Smooth muscle cell (in vitro differentiated cells): ENCODE measurements around the gene CD2BP2. TPM values are rescaled to one million over a fixed set of nuclear protein-coding genes. Genes with fewer than 3 reads are reported as not detected.

Experiments used
- DNase-seq: peaks from one replicate; lab custom pipeline; 2025; ENCODE audit not compliant: unreplicated experiment; lab: John Stamatoyannopoulos, UW
- H2AFZ ChIP-seq: fragments of 200-600 bp; sonication (generic); 2 replicates; pipeline ENCODE4 v1.6.0; 2016; ENCODE audit warnings: antibody characterized with exemption, low read depth, mild to moderate bottlenecking
- H3F3A ChIP-seq: fragments of 200-600 bp; sonication (generic); 2 replicates; pipeline ENCODE4 v1.6.0; 2017; ENCODE audit warnings: antibody characterized with exemption, low read depth
- H3K27ac ChIP-seq: fragments of 200-600 bp; sonication (generic); 2 replicates; pipeline ENCODE4 v1.5.1; 2016; ENCODE audit warnings: low read depth, mild to moderate bottlenecking
- H3K27me3 ChIP-seq: fragments of 200-600 bp; sonication (generic); 2 replicates; pipeline ENCODE4 v1.6.1; 2016; ENCODE audit warnings: low read depth, mild to moderate bottlenecking
- H3K36me3 ChIP-seq: fragments of 200-600 bp; sonication (generic); 2 replicates; pipeline ENCODE4 v1.5.1; 2016; ENCODE audit warnings: low read depth
- H3K4me1 ChIP-seq: fragments of 200-600 bp; sonication (generic); 2 replicates; pipeline ENCODE4 v1.5.1; 2016; ENCODE audit warnings: low read depth
- H3K4me2 ChIP-seq: fragments of 200-600 bp; sonication (generic); 2 replicates; pipeline ENCODE4 v1.6.0; 2016; ENCODE audit warnings: mild to moderate bottlenecking
- H3K4me3 ChIP-seq: fragments of 200-600 bp; sonication (generic); 2 replicates; pipeline ENCODE4 v1.5.1; 2016; ENCODE audit warnings: mild to moderate bottlenecking
- H3K79me2 ChIP-seq: fragments of 200-600 bp; sonication (generic); 2 replicates; pipeline ENCODE4 v1.6.0; 2016; ENCODE audit warnings: low read depth, mild to moderate bottlenecking
- H3K9ac ChIP-seq: fragments of 200-600 bp; sonication (generic); 2 replicates; pipeline ENCODE4 v1.6.0; 2016; ENCODE audit warnings: low read depth
- H3K9me3 ChIP-seq: fragments of 200-600 bp; sonication (generic); replicated peaks from 2 replicates; pipeline ENCODE4 v1.5.1; 2016; ENCODE audit warnings: low read depth
- H4K20me1 ChIP-seq: fragments of 200-600 bp; sonication (generic); 2 replicates; pipeline ENCODE4 v1.6.0; 2016; ENCODE audit warnings: low read depth
- WGBS: methylation state at CpG from one replicate; pipeline ENCODE4 v1.1.7; 2016; ENCODE audit warnings: low lambda C conversion rate; 5-methylcytosine and 5-hydroxymethylcytosine counted together
- polyA plus RNA-seq: library from polyadenylated mRNA; unstranded; fragments of >200 nt; fragmentation: Nextera tagmentation; extraction: Ambion mirVana; gene quantifications from 2 replicates; pipeline ENCODE4 v1.2.1, GENCODE V29; 2016
- total RNA-seq: library from RNA; depleted of rRNA; stranded (reverse); fragments of >200 nt; gene quantifications from 2 replicates; pipeline ENCODE4 v1.2.3, GENCODE V29; 2014
- TF ChIP-seq, protein P1 (sequence below): fragments of 200-600 bp; sonication (generic); IDR thresholded peaks from 2 replicates; pipeline ENCODE4 v1.5.1; 2017; ENCODE audit warnings: borderline replicate concordance, mild to moderate bottlenecking, antibody characterized with exemption; ENCODE audit not compliant: insufficient read depth, poor library complexity, severe bottlenecking

The CD2BP2 gene
- total and polyA plus RNA-seq, 2 experiments from 2014 or later, result 30.3 to 42.0 TPM

DNA sequence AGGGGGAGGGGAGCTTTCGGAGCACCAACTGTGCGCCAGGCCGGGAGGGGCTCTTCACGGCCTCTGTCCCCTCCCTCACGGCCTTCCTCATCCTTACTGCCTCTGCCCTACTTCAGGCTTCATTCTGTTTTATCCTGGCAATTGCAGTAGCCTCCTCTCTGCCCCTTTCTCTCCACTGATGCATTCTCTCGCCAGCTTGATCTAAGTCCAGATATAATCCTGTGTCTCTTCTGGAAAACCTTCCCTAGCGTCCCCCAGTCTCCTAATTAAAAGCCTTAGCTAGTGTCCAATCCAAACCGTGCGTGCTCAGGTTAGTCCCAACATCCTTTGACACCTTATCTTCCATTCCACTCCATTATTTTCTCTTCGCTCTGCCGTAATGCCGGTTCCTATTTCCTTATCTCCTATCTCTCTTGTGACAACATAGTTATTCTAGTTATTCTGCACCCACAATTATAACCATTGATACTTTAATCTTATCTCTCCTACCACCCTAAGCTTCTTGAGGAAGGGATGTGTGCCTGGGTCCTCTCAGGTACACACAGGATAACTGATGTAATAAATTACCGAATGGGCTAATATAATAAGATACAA, 41.0 kb upstream of the CD2BP2 start:
- Histone ChIP-seq H3K4me3 (peak overlapping the region; percentile 95), H3K27me3 (no peaks in the 10 kb centered on the region), H3K4me1 (peaks cover 32% of the 10 kb centered on the region), H3F3A (peaks cover 35% of the 10 kb centered on the region), H3K9me3 (no peaks in the 10 kb centered on the region), H3K9ac (peak overlapping the region; percentile 49), H4K20me1 (no peaks in the 10 kb centered on the region), H3K79me2 (peaks cover 28% of the 10 kb centered on the region), H3K4me2 (peak overlapping the region; percentile 96), H3K27ac (peak overlapping the region; percentile 28), H2AFZ (no peak overlapping the region), H3K36me3 (no peaks in the 10 kb centered on the region)
- WGBS, result 16% methylated on average over 13 of the region's 13 CpGs
- DNase-seq, result no peak
- TF ChIP-seq, protein P1, sequence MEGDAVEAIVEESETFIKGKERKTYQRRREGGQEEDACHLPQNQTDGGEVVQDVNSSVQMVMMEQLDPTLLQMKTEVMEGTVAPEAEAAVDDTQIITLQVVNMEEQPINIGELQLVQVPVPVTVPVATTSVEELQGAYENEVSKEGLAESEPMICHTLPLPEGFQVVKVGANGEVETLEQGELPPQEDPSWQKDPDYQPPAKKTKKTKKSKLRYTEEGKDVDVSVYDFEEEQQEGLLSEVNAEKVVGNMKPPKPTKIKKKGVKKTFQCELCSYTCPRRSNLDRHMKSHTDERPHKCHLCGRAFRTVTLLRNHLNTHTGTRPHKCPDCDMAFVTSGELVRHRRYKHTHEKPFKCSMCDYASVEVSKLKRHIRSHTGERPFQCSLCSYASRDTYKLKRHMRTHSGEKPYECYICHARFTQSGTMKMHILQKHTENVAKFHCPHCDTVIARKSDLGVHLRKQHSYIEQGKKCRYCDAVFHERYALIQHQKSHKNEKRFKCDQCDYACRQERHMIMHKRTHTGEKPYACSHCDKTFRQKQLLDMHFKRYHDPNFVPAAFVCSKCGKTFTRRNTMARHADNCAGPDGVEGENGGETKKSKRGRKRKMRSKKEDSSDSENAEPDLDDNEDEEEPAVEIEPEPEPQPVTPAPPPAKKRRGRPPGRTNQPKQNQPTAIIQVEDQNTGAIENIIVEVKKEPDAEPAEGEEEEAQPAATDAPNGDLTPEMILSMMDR, result no peak

- H3K27ac ChIP-seq, result peak within 1 kb of the TSS; percentile 86
- H3K4me1 ChIP-seq, result peaks cover 32% of the 10 kb centered on the region
- H2AFZ ChIP-seq, result peak within 1 kb of the TSS; percentile 77
- peak; percentile 54 for DNase-seq
- peak within 1 kb of the TSS; percentile 74 for H3K9ac ChIP-seq
- TF ChIP-seq, protein P1, result peak; percentile 25
- H3K27me3 ChIP-seq, result no peaks in the 10 kb centered on the region
- H4K20me1 ChIP-seq, result no peaks in the 10 kb centered on the region
- H3K4me2 ChIP-seq, result peak within 1 kb of the TSS; percentile 96
- no peaks in the 10 kb centered on the region for H3K9me3 ChIP-seq
- H3K36me3 ChIP-seq, result no peaks in the 10 kb centered on the region
- peaks cover 28% of the 10 kb centered on the region for H3K79me2 ChIP-seq
- peak within 1 kb of the TSS; percentile 95 for H3K4me3 ChIP-seq
- WGBS, result 2% methylated on average over 31 of the region's 103 CpGs
- H3F3A ChIP-seq, result peaks cover 27% of the 10 kb centered on the region
Measured at GRCh38 chr16:30395155-30395991, 40.3 kb upstream of the CD2BP2 start, which contains the start of gene ZNF48. ZNF48 (plus strand) TSS chr16:30395420; CDS start chr16:30395795, 375 bp downstream.

GRCh38 chr16:30394592-30395154, 39.6 kb upstream of the CD2BP2 start:
- Histone ChIP-seq H3K9me3 (no peaks in the 10 kb centered on the region), H2AFZ (peak overlapping the region; percentile 77), H3K4me3 (peak overlapping the region; percentile 95), H4K20me1 (no peaks in the 10 kb centered on the region), H3K27ac (peak overlapping the region; percentile 86), H3K36me3 (no peaks in the 10 kb centered on the region), H3K27me3 (no peaks in the 10 kb centered on the region), H3K4me1 (peaks cover 29% of the 10 kb centered on the region), H3K4me2 (peak overlapping the region; percentile 96), H3F3A (peaks cover 26% of the 10 kb centered on the region), H3K9ac (peak overlapping the region; percentile 74), H3K79me2 (peaks cover 28% of the 10 kb centered on the region)
- peak; percentile 54 for DNase-seq
- WGBS, result 2% methylated on average over 19 of the region's 31 CpGs
- TF ChIP-seq, protein P1, result no peak
